OCI-LY7 (cell line): ENCODE results near the gene SKIC2.

Experiments
- EZH2phosphoT487 ChIP-seq: fragments of 200-600 bp; sonication (generic); IDR thresholded peaks from 2 replicates; pipeline ENCODE4 v1.6.1; 2018; ENCODE audit warnings: low read depth, borderline replicate concordance, mild to moderate bottlenecking, mixed run types, antibody characterized with exemption, low read length, moderate library complexity, mixed read lengths
- TF ChIP-seq, protein P1 (sequence below): fragments of 200-600 bp; sonication (generic); conservative IDR thresholded peaks from 2 replicates; pipeline ENCODE4 v1.5.1; 2014; ENCODE audit warnings: mild to moderate bottlenecking, antibody characterized with exemption, low read length, moderate library complexity, mixed read lengths

DNA sequence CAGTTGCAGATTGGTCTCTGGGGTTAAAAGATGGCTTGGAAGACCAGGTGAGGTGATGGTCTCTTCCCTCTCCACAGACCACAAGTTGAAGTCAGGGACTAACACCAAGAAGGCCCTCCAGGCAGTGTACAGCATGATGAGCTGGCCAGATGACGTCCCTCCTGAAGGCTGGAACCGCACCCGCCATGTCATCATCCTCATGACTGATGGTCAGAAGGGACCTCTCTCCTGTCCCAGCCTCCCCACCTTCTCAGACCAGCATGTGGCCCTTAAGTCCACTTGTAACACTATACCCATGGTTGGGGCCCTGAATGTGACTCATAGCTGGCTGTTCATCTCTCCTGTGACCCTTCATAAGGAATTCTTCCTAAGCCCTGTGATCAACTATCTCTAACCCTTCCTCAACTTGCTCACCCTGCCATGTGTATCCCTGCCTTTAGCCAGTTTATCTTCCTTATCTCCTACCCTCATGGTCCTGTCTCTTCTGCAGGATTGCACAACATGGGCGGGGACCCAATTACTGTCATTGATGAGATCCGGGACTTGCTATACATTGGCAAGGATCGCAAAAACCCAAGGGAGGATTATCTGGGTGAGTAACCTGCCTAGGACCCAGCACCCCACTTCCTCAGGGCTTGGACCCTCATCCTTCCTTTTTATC is 10.1 kb upstream of the SKIC2 start:
- TF ChIP-seq, protein P1, sequence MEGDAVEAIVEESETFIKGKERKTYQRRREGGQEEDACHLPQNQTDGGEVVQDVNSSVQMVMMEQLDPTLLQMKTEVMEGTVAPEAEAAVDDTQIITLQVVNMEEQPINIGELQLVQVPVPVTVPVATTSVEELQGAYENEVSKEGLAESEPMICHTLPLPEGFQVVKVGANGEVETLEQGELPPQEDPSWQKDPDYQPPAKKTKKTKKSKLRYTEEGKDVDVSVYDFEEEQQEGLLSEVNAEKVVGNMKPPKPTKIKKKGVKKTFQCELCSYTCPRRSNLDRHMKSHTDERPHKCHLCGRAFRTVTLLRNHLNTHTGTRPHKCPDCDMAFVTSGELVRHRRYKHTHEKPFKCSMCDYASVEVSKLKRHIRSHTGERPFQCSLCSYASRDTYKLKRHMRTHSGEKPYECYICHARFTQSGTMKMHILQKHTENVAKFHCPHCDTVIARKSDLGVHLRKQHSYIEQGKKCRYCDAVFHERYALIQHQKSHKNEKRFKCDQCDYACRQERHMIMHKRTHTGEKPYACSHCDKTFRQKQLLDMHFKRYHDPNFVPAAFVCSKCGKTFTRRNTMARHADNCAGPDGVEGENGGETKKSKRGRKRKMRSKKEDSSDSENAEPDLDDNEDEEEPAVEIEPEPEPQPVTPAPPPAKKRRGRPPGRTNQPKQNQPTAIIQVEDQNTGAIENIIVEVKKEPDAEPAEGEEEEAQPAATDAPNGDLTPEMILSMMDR, result no peak
- TF ChIP-seq EZH2phosphoT487, result no peak
